ENCODE data around the gene TFF2.

Gene TFF2

DNA sequence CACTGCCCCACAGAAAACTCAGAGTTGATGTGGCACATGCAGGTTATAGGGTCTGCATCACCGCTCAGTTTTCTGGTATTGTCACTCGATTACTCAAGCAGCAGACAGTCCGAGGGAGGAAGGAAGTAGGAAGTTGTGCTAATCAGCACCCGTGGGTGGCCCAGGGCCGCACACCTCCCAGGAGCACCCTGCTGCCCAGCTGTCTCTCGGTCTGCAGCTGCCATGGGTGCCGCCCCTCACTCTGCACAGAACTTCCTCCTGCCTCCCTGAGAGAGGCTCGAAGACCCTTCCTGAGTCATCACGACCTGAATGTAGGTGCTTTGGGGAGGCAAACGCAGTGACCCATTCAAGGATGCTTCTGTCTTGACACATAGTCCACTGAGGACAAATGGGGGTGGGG is 31.4 kb downstream of the TFF2 start:
- Histone ChIP-seq H4K20me1 (ENCODE audit: insufficient read depth, low read length) (no peaks in the 10 kb centered on the region), H3K4me1 (ENCODE audit: insufficient read depth, low read length, severe bottlenecking) (peaks cover 7% of the 10 kb centered on the region), H2AFZ (ENCODE audit: low read length) (no peak overlapping the region), H3K36me3 (ENCODE audit: insufficient read depth, low read length) (no peaks in the 10 kb centered on the region), H3K27ac (ENCODE audit: low read depth, low read length, poor library complexity, severe bottlenecking) (no peak overlapping the region), H3K4me2 (ENCODE audit: low read length) (no peak overlapping the region), H3F3A (ENCODE audit: insufficient read depth, low read length) (no peaks in the 10 kb centered on the region), H3K9ac (ENCODE audit: low read length) (no peak overlapping the region), H3K79me2 (ENCODE audit: insufficient read depth, low read length) (no peaks in the 10 kb centered on the region), H3K4me3 (ENCODE audit: low read depth, low read length, poor library complexity, severe bottlenecking) (no peak overlapping the region), H3K9me3 (ENCODE audit: low read length) (no peaks in the 10 kb centered on the region), H3K27me3 (ENCODE audit: insufficient read depth, low read length) (peaks cover 6% of the 10 kb centered on the region; the same call in 1 of the 2 replicates), H3K9me2 (ENCODE audit: low read depth, low read length) (no peaks in the 10 kb centered on the region)
- TF ChIP-seq, protein P1, sequence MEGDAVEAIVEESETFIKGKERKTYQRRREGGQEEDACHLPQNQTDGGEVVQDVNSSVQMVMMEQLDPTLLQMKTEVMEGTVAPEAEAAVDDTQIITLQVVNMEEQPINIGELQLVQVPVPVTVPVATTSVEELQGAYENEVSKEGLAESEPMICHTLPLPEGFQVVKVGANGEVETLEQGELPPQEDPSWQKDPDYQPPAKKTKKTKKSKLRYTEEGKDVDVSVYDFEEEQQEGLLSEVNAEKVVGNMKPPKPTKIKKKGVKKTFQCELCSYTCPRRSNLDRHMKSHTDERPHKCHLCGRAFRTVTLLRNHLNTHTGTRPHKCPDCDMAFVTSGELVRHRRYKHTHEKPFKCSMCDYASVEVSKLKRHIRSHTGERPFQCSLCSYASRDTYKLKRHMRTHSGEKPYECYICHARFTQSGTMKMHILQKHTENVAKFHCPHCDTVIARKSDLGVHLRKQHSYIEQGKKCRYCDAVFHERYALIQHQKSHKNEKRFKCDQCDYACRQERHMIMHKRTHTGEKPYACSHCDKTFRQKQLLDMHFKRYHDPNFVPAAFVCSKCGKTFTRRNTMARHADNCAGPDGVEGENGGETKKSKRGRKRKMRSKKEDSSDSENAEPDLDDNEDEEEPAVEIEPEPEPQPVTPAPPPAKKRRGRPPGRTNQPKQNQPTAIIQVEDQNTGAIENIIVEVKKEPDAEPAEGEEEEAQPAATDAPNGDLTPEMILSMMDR (IDR thresholded peaks at IDR 0.05; ENCODE audit: low read length) = no peak
- TF ChIP-seq EZH2 (IDR thresholded peaks at IDR 0.05; ENCODE audit: borderline replicate concordance, low read length) = no peak

DNA sequence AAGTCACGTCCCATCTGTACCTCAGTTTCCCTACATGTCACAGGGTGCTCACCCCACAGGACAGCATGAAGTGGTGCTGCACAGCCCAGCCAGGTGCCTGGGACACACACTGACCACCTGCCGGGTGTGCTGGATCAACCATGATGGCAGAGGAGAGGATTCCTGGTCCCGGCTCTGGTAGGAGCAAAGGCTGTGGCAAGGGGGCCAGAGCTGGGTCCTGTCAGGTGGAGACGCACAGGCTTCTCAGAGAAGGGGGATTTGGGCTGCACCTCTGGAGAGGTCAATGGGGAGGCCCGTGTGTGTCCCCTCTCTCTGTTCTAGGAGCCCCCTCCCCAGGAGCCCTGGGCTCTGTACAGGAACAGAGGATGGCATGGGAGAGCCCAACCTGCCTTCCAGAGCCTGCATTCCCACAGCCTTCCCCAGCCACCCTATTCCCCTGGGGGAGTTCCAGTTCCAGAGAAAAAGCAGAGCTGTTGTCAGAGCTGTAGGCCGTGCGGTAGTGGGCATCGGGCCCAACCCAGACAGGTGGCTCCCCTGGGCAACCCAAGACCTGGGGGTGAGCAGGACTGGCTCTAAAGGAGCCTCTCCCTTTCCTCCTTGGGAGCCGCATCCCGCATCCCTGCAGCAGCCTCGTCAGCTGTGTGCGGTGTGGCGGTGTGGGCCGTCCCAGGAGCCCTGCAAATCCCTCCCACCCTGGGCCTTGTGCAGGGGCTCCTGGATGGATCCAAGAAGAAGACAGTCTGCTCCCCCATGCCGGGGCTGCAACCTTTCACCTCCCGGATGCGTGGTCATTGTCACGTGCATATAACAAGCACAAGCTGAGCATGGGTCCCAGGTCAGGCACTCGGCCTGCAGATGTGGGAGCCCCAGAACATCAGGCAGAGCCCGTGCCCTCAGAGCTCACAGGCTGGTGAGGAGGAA is 32.7 kb downstream of the TFF2 start:
- H2AFZ ChIP-seq (ENCODE audit: low read length) = no peak overlapping the region
- no peaks in the 10 kb centered on the region for H3K9me2 ChIP-seq (ENCODE audit: low read depth, low read length)
- H4K20me1 ChIP-seq (ENCODE audit: insufficient read depth, low read length) = no peaks in the 10 kb centered on the region
- H3K27me3 ChIP-seq (ENCODE audit: insufficient read depth, low read length) = peaks cover 2% of the 10 kb centered on the region; the same call in 1 of the 2 replicates
- peaks cover 7% of the 10 kb centered on the region for H3K4me1 ChIP-seq (ENCODE audit: insufficient read depth, low read length, severe bottlenecking)
- H3F3A ChIP-seq (ENCODE audit: insufficient read depth, low read length) = no peaks in the 10 kb centered on the region
- no peak overlapping the region for H3K27ac ChIP-seq (ENCODE audit: low read depth, low read length, poor library complexity, severe bottlenecking)
- H3K79me2 ChIP-seq (ENCODE audit: insufficient read depth, low read length) = no peaks in the 10 kb centered on the region
- TF ChIP-seq, protein P1 (IDR thresholded peaks at IDR 0.05; ENCODE audit: low read length) = no peak
- TF ChIP-seq EZH2 (IDR thresholded peaks at IDR 0.05; ENCODE audit: borderline replicate concordance, low read length) = no peak
- no peaks in the 10 kb centered on the region for H3K36me3 ChIP-seq (ENCODE audit: insufficient read depth, low read length)
- H3K9me3 ChIP-seq (ENCODE audit: low read length) = no peaks in the 10 kb centered on the region
- no peak overlapping the region for H3K4me3 ChIP-seq (ENCODE audit: low read depth, low read length, poor library complexity, severe bottlenecking)
- H3K4me2 ChIP-seq (ENCODE audit: low read length) = no peak overlapping the region
- no peak overlapping the region for H3K9ac ChIP-seq (ENCODE audit: low read length)

DNA sequence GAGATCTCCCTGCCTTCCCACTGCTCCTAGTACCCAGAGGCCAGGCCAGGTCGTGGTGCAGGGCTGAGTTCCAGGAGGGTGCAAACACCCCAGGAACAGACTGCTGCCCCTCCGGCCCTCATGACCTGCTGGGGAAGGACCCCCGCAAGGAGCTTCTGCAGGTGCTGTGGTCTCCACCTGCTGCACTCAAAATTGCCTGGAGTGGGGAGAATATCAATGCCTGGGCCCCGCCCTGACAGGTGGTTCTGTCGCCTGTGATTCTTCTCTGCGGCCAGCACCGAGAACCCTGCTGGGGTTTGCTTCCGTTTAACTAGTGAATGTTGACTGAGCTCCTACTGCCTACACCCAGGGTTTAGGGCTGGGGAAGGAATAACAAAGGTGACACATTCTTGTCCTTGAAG is 33.5 kb downstream of the TFF2 start:
- no peak overlapping the region for H3K27ac ChIP-seq (ENCODE audit: low read depth, low read length, poor library complexity, severe bottlenecking)

More for the DNA sequence above, 33.5 kb downstream of the TFF2 start:
- Histone ChIP-seq H3K36me3 (ENCODE audit: insufficient read depth, low read length) (no peaks in the 10 kb centered on the region), H3K9me3 (ENCODE audit: low read length) (no peaks in the 10 kb centered on the region), H3K9me2 (ENCODE audit: low read depth, low read length) (no peaks in the 10 kb centered on the region), H2AFZ (ENCODE audit: low read length) (no peak overlapping the region), H3K4me1 (ENCODE audit: insufficient read depth, low read length, severe bottlenecking) (peaks cover 7% of the 10 kb centered on the region), H3K79me2 (ENCODE audit: insufficient read depth, low read length) (no peaks in the 10 kb centered on the region), H3K4me3 (ENCODE audit: low read depth, low read length, poor library complexity, severe bottlenecking) (no peak overlapping the region), H4K20me1 (ENCODE audit: insufficient read depth, low read length) (no peaks in the 10 kb centered on the region), H3K4me2 (ENCODE audit: low read length) (no peak overlapping the region), H3K9ac (ENCODE audit: low read length) (no peak overlapping the region), H3F3A (ENCODE audit: insufficient read depth, low read length) (no peaks in the 10 kb centered on the region), H3K27me3 (ENCODE audit: insufficient read depth, low read length) (no peaks in the 10 kb centered on the region)
- TF ChIP-seq, protein P1 (IDR thresholded peaks at IDR 0.05; ENCODE audit: low read length) = no peak
- TF ChIP-seq EZH2 (IDR thresholded peaks at IDR 0.05; ENCODE audit: borderline replicate concordance, low read length) = no peak

All from OCI-LY1 (cell line).